ENCODE data around the gene SCAF4. TPM values are rescaled to one million over a fixed set of nuclear protein-coding genes. Genes with fewer than 3 reads are reported as not detected.

The SCAF4 gene
- total and polyA plus RNA-seq, 10 donors = 10.1 to 48.4 (median 34.1) TPM

DNA sequence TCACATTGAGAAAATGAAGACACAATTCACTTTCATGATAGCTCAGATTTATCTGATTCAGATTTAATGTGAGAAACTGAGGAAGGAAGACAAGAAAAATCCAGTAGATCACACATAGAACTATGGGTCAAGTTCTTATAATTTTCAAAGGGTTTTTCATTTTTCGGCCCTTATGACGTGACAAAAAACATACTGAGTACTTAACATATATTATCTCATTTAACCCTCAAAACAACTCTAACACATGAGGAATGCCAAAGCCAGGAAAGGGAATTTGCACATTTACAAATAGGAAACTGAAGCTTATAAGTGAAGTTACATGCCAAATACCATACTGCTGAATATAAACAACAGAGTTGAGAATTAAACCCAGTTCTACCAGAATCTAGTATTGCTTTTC lies 44.8 kb downstream of the SCAF4 start:
- TF ChIP-seq POLR2AphosphoS5 (IDR thresholded peaks at IDR 0.05) (no peak), POLR2A (IDR thresholded peaks at IDR 0.05) (no peak)
- TF ChIP-seq, protein P1, sequence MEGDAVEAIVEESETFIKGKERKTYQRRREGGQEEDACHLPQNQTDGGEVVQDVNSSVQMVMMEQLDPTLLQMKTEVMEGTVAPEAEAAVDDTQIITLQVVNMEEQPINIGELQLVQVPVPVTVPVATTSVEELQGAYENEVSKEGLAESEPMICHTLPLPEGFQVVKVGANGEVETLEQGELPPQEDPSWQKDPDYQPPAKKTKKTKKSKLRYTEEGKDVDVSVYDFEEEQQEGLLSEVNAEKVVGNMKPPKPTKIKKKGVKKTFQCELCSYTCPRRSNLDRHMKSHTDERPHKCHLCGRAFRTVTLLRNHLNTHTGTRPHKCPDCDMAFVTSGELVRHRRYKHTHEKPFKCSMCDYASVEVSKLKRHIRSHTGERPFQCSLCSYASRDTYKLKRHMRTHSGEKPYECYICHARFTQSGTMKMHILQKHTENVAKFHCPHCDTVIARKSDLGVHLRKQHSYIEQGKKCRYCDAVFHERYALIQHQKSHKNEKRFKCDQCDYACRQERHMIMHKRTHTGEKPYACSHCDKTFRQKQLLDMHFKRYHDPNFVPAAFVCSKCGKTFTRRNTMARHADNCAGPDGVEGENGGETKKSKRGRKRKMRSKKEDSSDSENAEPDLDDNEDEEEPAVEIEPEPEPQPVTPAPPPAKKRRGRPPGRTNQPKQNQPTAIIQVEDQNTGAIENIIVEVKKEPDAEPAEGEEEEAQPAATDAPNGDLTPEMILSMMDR (IDR thresholded peaks at IDR 0.05 in 8 of 11, conservative IDR thresholded peaks at IDR 0.05 in 3 of 11) = no peak
- DNase-seq = no peak
- Histone ChIP-seq H3K9me3 (no peaks in the 10 kb centered on the region), H3K27me3 (replicated peaks in 1 of 7) (no peaks in the 10 kb centered on the region), H3K27ac (no peak overlapping the region), H3K36me3 (peaks cover 0 to 100% (median 97%) of the 10 kb centered on the region in 6 donors), H3K4me1 (no peaks in the 10 kb centered on the region), H3K4me3 (no peak overlapping the region)
- WGBS, 5 donors = 94 to 99% (median 98%) methylated on average over 2 of the region's 2 CpGs
- intact Hi-C loops (cut with DNase I; ENCODE audit: low total_unique reads) = no loop called here

DNA sequence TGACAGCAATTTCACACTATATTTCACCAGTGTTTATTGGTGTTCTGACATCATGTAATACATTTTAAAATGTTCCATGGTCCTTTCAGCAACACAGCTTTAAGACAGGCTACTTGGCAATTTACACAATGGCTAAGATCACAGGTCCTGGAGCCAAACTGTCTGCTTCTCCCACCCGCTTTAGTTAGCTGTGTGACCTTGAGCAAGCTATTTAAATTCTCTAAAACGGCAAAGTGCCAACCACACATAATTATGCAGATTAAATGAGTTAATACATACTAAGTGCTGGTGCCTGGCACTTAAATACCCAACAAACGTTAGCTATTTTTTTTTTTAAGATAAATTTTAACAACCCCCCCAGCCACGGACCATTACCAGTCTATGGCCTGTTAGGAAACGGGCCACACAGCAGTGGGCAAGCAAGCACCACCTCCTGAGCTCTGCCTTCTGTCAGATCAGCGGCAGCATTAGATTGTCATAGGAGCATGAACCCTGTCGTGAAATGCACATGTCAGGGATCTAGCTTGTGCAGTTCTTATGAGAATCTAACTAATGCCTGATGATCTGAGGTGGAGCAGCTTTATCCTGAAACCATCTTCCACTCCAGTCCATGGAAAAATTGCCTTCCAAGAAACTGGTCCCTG lies 45.5 kb downstream of the SCAF4 start:
- H3K36me3 ChIP-seq = peaks cover 0 to 100% (median 95%) of the 10 kb centered on the region in 6 donors

GRCh38 chr21:31684918-31685317 lies 47.0 kb downstream of the SCAF4 start:
- Histone ChIP-seq H3K4me3 (no peak overlapping the region), H3K9me3 (no peaks in the 10 kb centered on the region), H3K27me3 (replicated peaks in 1 of 7) (no peaks in the 10 kb centered on the region), H3K27ac (no peak overlapping the region), H3K4me1 (no peaks in the 10 kb centered on the region), H3K36me3 (peaks cover 0 to 99% (median 85%) of the 10 kb centered on the region in 6 donors)
- 92 to 94% (median 93%) methylated on average over 7 of the region's 7 CpGs for WGBS, 5 donors
- intact Hi-C loops (cut with DNase I; ENCODE audit: low total_unique reads) = no loop called here
- TF ChIP-seq, protein P1 (IDR thresholded peaks at IDR 0.05 in 8 of 11, conservative IDR thresholded peaks at IDR 0.05 in 3 of 11) = no peak
- TF ChIP-seq POLR2AphosphoS5 (IDR thresholded peaks at IDR 0.05) (no peak), POLR2A (IDR thresholded peaks at IDR 0.05) (no peak)
- no peak for DNase-seq

More for the DNA sequence above, 45.5 kb downstream of the SCAF4 start:
- H3K27me3 ChIP-seq (replicated peaks in 1 of 7) = no peaks in the 10 kb centered on the region
- 81 to 92% (median 89%) methylated on average over 7 of the region's 7 CpGs for WGBS, 5 donors
- no peak overlapping the region for H3K27ac ChIP-seq
- intact Hi-C loops (cut with DNase I; ENCODE audit: low total_unique reads) = no loop called here
- no peaks in the 10 kb centered on the region for H3K4me1 ChIP-seq
- DNase-seq = no peak
- H3K9me3 ChIP-seq = no peaks in the 10 kb centered on the region
- no peak overlapping the region for H3K4me3 ChIP-seq
- TF ChIP-seq, protein P1 (IDR thresholded peaks at IDR 0.05 in 8 of 11, conservative IDR thresholded peaks at IDR 0.05 in 3 of 11) = no peak
- no peak for TF ChIP-seq POLR2AphosphoS5 (IDR thresholded peaks at IDR 0.05)

DNA sequence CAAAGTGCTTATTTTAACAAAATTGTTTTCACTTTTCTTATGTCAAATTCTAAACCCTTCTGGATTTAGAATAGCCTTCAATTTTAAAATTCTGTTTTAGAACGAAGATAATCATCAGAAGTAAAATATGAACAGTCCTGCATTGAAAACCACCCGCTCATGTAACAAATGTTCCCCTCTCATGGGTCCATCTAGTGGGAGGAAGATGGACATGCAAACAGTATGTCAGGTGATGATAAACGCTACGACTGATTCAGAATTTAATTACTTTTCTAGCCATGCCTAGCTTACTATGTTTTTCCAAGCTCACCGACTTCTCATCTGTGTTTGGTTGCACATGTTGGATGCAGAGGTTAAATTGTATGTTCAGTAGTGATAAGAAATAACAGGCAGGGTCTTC lies 48.9 kb downstream of the SCAF4 start:
- intact Hi-C loops (cut with DNase I; ENCODE audit: low total_unique reads) = no loop called here
- H3K4me3 ChIP-seq = no peak overlapping the region

More for the DNA sequence above, 48.9 kb downstream of the SCAF4 start:
- H3K27ac ChIP-seq = no peak overlapping the region
- H3K9me3 ChIP-seq = no peaks in the 10 kb centered on the region
- no peak for TF ChIP-seq POLR2A (IDR thresholded peaks at IDR 0.05)
- TF ChIP-seq POLR2AphosphoS5 (IDR thresholded peaks at IDR 0.05) = no peak
- TF ChIP-seq, protein P1 (IDR thresholded peaks at IDR 0.05 in 8 of 11, conservative IDR thresholded peaks at IDR 0.05 in 3 of 11) = no peak
- no peak for DNase-seq
- no peaks in the 10 kb centered on the region for H3K4me1 ChIP-seq
- H3K36me3 ChIP-seq = peaks cover 0 to 93% (median 71%) of the 10 kb centered on the region in 6 donors
- WGBS, 5 donors = 93 to 95% (median 94%) methylated on average over 5 of the region's 5 CpGs
- no peaks in the 10 kb centered on the region for H3K27me3 ChIP-seq (replicated peaks in 1 of 7)
